ENCODE data around the gene P2RX1.
"Not testable (repeated sequence)": the region's sequence is repeated elsewhere in the genome, so short reads cannot be mapped to it uniquely, and the experiment has no call there.

The P2RX1 gene

GRCh38 chr17:3857261-3858105 is 58.8 kb downstream of the P2RX1 start:
- no peak for DNase-seq (ENCODE audit: low read depth in 2 of 2)

DNA sequence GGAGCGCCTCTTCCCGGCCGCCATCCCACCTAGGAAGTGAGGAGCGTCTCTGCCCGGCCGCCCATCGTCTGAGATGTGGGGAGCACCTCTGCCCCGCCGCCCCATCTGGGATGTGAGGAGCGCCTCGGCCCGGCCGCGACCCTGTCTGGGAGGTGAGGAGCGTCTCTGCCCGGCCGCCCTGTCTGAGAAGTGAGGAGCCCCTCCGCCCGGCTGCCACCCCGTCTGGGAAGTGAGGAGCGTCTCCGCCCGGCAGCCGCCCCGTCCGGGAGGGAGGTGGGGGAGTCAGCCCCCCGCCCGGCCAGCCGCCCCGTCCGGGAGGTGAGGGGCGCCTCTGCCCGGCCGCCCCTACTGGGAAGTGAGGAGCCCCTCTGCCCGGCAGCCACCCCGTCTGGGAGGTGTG is 62.1 kb downstream of the P2RX1 start:
- not testable (repeated sequence) for DNase-seq (ENCODE audit: low read depth in 2 of 2)

- DNase-seq (ENCODE audit: low read depth in 2 of 2) = no peak
These were observed 63.7 kb downstream of the P2RX1 start for GRCh38 chr17:3852561-3852960.

GRCh38 chr17:3851461-3852100 is 64.7 kb downstream of the P2RX1 start:
- DNase-seq (ENCODE audit: low read depth in 2 of 2) = no peak

DNA sequence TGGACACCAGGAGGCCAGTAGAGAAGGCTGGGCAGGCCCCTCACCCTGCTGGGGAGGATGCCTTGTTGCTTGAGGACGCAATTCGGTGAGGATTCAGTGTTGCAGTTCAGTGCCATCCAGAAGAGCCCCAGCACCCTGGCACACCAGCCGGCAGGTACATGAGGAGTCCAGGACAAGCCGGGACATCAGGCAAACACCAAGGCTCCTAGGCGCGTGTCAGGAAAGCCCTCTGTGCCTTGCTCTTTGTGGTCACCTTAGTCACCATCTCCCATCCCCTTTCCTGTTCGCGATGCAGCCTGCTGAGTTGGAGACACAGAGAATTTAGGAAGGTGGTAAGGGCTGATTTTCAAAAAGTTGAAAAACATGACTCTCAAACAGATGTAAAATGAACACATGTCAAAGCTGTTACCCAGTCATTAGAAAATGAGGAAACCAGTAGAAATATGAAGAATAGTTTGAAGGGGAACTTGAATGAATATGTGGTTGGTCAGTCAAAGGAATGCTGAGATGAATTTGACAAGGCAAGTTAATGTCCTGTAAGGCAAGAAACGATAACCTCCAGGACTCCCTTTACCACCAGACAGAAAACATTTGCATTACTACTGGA is 67.9 kb downstream of the P2RX1 start:
- DNase-seq (ENCODE audit: low read depth in 2 of 2) = no peak

- no peak for DNase-seq (ENCODE audit: low read depth in 2 of 2)
These were observed 69.0 kb downstream of the P2RX1 start for GRCh38 chr17:3847165-3847670.

Data from stimulated activated CD4-positive, alpha-beta T cell treated with anti-CD3 and anti-CD28 coated beads, Interleukin-4, amount 100 ng/mL, for 48 hours (primary cell).